SH-SY5Y (cell line): ENCODE measurements around the gene AQP9.

Experiments
- GATA2 ChIP-seq: IDR thresholded peaks from 2 replicates; pipeline ENCODE4 v1.6.1; 2011; ENCODE audit warnings: mild to moderate bottlenecking, low read depth, low read length
- GATA3 ChIP-seq: IDR thresholded peaks from 2 replicates; pipeline ENCODE4 v1.6.1; 2011; ENCODE audit warnings: low read depth, mild to moderate bottlenecking, low read length, moderate library complexity

DNA sequence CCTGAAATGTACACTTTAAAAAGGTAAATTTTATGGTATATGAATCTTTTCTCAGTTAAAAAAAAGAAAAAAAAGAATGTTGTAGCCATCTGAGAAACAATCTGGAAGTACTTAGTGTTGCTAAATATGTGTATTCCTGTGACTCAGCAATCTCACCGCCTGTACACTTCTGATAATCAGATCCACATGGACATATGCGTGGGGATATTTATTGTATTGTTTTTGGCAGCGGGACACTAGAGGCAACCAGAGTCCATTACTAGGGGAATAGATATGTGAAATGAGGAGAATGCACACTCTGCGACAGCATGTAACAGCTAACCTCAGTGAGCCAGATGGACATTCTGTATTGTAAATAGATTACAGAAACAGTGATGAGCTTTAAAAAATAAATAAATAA is 65.4 kb downstream of the AQP9 start:
- TF ChIP-seq GATA3 (no peak), GATA2 (no peak)
